GM19238 (cell line): Measurements from ENCODE around the gene SMIM31.

Source experiments
- DNase-seq: peaks from one replicate; pipeline ENCODE4 v3.0.0; 2011; ENCODE audit warnings: low spot score; ENCODE audit not compliant: insufficient read length

SMIM31 gene

DNA sequence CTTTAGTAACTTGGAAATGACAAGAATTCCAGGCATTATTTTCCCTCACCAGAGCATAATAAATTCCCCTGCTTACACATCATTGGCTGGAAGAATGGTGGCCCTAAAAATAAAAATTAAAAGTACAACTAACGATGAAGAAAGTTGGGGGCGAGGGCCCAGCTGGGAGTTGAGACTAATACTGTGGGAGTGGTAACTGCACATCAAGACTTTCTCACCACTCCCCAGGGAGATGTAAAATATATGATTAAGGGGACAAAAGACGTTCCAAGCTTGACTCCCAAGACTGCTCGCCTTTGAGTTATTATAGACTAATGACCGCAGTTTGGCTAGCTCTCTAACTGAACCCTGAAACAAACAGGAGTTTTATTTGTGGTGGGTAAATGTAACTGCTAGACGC lies 30.0 kb downstream of the SMIM31 start:
- no peak for DNase-seq

GRCh38 chr4:164789047-164789446 lies 35.1 kb downstream of the SMIM31 start:
- no peak for DNase-seq

DNA sequence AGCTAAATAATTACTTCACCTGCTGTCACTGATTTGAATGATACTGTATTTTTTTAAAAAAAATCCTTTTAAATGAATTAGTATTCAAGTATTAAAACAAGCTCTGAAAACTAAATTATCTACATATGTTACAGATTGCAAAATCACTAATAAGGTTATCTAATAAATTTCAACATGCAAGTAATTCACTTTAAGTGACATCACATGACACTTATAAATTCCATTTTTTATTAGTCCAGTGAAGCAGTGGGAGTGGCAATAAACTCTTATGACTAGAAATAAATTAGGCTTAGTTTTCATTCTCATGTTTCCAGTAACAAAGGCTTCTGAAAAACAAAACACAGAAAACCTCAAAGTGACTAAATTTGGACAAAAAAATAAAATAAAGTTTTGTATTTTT lies 36.3 kb downstream of the SMIM31 start:
- DNase-seq = no peak

- DNase-seq = no peak
Measured at GRCh38 chr4:164799410-164799809, 45.5 kb downstream of the SMIM31 start.

DNA sequence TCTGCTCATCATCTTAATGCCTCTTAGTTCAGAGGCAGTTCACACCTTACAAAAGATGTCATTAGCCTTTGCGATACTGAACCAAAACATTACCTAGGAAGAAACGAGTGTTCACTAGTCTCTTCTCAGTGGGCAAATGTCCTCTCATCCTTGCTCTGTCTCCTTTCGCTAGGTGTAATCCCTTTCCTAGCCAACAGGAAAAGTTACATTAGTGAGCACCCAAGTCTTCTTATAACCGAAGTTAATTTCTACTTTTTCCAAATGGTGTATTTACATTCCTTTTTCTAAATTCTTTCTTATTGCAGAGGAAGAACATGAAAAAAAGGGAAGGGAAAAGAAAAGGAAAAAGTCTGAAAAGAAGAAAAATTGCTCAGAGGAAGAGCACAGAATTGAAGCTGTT lies 46.9 kb downstream of the SMIM31 start:
- DNase-seq = no peak

GRCh38 chr4:164802301-164802901 lies 48.5 kb downstream of the SMIM31 start:
- DNase-seq = no peak

DNA sequence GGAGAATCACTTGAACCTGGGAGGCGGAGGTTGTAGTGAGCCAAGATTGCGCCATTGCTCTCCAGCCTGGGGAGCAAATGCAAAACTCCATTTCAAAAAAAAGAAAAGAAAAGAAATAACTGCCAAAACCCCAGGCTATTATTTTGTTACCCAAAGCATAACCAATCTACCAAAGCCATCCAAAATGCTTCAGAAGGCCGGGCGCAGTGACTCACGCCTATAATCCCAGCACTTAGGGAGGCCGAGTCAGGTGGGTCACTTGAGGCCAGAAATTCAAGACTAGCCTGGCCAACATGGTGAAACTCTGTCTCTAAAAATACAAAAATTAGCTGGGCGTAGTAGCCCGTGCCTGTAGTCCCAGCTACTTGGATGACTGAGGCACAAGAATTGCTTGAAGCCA lies 49.8 kb downstream of the SMIM31 start:
- no peak for DNase-seq

GRCh38 chr4:164807611-164808010 lies 53.7 kb downstream of the SMIM31 start:
- no peak for DNase-seq

GRCh38 chr4:164813554-164813953 lies 59.6 kb downstream of the SMIM31 start:
- no peak for DNase-seq

GRCh38 chr4:164815711-164816110 lies 61.8 kb downstream of the SMIM31 start:
- no peak for DNase-seq

GRCh38 chr4:164819366-164819765 lies 65.4 kb downstream of the SMIM31 start:
- no peak for DNase-seq

- no peak for DNase-seq
Measured at GRCh38 chr4:164821711-164822110, 67.8 kb downstream of the SMIM31 start.

DNA sequence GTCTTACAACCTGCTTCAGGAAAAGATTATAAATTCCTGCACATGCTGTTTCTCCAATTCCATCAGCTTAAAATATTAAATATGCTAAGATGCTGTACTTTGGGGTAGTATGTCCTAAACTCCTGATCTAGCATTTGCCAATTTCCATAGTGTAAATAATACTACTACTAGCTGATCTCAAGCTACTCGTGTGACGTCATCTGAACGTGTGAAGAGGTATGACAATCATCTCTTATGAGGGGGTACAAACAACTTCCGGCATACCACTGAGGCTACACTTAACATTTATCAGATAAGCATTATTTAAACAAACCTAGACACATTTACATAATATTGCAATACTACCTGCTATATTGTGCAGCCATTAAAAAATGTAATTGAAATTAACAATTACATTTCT lies 70.7 kb downstream of the SMIM31 start:
- DNase-seq = no peak

DNA sequence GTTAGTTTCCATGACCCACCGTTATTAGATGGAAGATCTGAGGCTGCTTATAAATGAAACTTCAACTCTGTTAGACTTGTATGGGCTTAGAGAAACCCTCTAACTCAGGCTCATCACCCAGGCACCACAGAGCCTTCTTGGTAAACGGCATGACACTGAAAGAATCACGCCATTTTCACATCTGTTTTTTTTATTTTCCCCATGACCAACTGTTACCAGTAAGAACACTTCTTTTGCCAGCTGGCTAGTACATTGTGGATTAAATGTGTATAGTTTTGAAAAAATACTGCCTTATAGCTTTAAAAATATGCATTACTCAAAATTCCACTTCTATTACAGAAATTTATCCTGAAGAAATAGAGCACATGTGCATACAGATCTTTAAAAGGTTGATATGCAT lies 75.0 kb downstream of the SMIM31 start:
- DNase-seq = no peak

GRCh38 chr4:164846566-164846965 lies 92.6 kb downstream of the SMIM31 start:
- DNase-seq = no peak

DNA sequence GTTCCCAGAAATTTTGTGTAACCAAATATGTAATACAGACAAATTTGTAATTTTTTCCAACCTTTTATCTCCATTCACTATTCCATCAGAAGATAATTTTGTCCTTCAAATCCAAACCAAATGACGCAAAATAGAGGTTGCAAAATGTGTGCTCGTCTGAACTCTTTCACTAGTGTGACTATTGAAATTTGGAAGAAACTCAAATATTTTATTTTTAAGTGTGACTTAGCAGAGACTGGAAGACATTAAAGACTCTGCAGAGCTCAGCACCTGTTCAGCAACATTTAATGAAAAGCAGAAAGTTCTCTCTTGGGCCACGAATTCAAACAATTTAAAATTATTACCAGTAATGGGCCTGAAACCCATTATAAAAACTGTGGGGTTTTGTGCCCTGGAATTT lies 93.1 kb downstream of the SMIM31 start:
- no peak for DNase-seq

- no peak for DNase-seq
Measured at GRCh38 chr4:164847967-164848649, 94.2 kb downstream of the SMIM31 start.
